ENCODE results near the gene APOBEC3H.

The APOBEC3H gene

DNA sequence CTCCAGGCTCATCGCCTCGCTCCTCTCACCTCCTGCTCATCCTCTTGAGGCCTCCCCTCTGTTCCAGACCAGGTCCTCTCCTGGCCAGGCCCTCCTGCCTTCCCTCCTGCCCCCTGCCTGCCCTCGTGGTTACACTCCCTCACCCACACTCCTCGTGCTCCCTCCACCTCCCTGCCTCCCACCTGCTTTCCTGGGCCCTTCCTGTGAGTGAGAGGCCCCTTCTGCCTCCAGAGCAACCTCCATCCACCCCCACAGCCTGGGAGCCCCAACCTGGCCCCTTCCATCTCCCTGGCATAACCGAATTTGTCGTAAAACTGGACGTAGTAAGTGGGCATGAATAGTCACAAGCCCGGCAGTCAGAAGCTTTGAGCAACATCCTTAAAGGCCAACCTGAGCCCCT, 15.4 kb upstream of the APOBEC3H start:
- no peak overlapping the region for H2AFZ ChIP-seq (ENCODE audit: low read depth, low read length, severe bottlenecking)
- no peaks in the 10 kb centered on the region; the same call in 1 of the 2 replicates for H3K36me3 ChIP-seq (ENCODE audit: low read length)

DNA sequence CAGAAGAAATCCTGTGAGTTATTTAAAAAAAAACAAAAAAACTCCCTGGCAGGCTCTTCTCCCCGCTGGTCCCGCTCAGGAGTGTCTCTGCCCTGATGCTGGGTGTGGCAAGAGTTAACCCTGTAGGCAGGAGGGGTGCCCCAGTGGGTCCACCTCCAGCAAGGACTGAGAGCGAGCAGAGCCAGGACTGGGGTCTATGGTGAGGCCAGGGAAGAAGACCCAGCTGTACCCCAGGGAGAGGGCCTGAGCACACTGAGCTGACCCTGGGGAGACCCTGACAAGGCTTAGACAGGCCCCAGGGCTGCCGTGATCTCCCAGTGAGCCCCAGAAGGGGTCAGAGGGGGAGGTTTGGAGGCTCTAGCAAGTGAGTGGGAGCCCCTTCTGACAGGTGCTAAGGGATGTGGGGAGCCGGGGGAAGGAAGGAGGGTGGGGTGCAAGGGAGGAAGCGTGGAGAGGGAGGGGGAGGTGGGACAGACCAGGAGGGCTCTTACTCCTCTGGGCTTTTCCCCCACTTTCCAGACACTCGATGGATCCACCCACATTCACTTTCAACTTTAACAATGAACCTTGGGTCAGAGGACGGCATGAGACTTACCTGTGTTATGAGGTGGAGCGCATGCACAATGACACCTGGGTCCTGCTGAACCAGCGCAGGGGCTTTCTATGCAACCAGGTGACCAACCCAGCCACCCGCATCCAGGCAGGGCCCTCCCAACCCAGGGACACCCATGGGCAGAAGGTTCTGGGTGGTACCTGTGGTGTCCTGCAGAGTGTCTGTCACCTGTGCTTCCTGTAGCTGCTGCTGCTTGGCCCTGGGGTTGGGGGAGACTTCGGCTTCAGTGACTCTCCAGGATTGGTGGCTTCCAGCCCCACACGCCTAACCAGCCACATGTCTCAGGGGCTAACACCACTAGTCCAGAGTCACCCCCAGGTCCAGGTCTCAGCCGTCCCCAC, 13.6 kb upstream of the APOBEC3H start:
- no peak overlapping the region for H2AFZ ChIP-seq (ENCODE audit: low read depth, low read length, severe bottlenecking)
- H3K9me3 ChIP-seq (ENCODE audit: insufficient read depth, low read length): no peaks in the 10 kb centered on the region
- H3K4me3 ChIP-seq (ENCODE audit: insufficient read depth, low read length, poor library complexity, severe bottlenecking): no peak overlapping the region
- no peak overlapping the region for H3K27ac ChIP-seq (ENCODE audit: low read depth, low read length)
- H3K79me2 ChIP-seq (ENCODE audit: insufficient read depth, low read length): peaks cover 6% of the 10 kb centered on the region; the same call in 1 of the 2 replicates
- no peaks in the 10 kb centered on the region; the same call in 1 of the 2 replicates for H3K36me3 ChIP-seq (ENCODE audit: low read length)
- H3K27me3 ChIP-seq (ENCODE audit: low read length): no peaks in the 10 kb centered on the region
- TF ChIP-seq, protein P1, sequence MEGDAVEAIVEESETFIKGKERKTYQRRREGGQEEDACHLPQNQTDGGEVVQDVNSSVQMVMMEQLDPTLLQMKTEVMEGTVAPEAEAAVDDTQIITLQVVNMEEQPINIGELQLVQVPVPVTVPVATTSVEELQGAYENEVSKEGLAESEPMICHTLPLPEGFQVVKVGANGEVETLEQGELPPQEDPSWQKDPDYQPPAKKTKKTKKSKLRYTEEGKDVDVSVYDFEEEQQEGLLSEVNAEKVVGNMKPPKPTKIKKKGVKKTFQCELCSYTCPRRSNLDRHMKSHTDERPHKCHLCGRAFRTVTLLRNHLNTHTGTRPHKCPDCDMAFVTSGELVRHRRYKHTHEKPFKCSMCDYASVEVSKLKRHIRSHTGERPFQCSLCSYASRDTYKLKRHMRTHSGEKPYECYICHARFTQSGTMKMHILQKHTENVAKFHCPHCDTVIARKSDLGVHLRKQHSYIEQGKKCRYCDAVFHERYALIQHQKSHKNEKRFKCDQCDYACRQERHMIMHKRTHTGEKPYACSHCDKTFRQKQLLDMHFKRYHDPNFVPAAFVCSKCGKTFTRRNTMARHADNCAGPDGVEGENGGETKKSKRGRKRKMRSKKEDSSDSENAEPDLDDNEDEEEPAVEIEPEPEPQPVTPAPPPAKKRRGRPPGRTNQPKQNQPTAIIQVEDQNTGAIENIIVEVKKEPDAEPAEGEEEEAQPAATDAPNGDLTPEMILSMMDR (IDR thresholded peaks at IDR 0.05; ENCODE audit: insufficient read depth, low read length, poor library complexity, severe bottlenecking): no peak
- TF ChIP-seq EZH2phosphoT487 (conservative IDR thresholded peaks at IDR 0.05; ENCODE audit: low read length): no peak
- H3K9me2 ChIP-seq (replicated peaks; ENCODE audit: insufficient read depth, low read length): no peaks in the 10 kb centered on the region
- no peaks in the 10 kb centered on the region for H4K20me1 ChIP-seq (ENCODE audit: low read depth, low read length)
- peaks cover 3% of the 10 kb centered on the region; the same call in 1 of the 2 replicates for H3F3A ChIP-seq (ENCODE audit: insufficient read depth)
- H3K9ac ChIP-seq (ENCODE audit: low read length): no peak overlapping the region
- no peak overlapping the region for H3K4me2 ChIP-seq (ENCODE audit: low read depth, low read length, poor library complexity, severe bottlenecking)

More for the DNA sequence above, 15.4 kb upstream of the APOBEC3H start:
- Histone ChIP-seq H3K9ac (ENCODE audit: low read length) (no peak overlapping the region), H3K9me3 (ENCODE audit: insufficient read depth, low read length) (no peaks in the 10 kb centered on the region), H3K9me2 (replicated peaks; ENCODE audit: insufficient read depth, low read length) (no peaks in the 10 kb centered on the region), H3F3A (ENCODE audit: insufficient read depth) (no peaks in the 10 kb centered on the region), H3K4me3 (ENCODE audit: insufficient read depth, low read length, poor library complexity, severe bottlenecking) (no peak overlapping the region), H3K27me3 (ENCODE audit: low read length) (no peaks in the 10 kb centered on the region), H3K27ac (ENCODE audit: low read depth, low read length) (no peak overlapping the region), H3K4me2 (ENCODE audit: low read depth, low read length, poor library complexity, severe bottlenecking) (no peak overlapping the region), H4K20me1 (ENCODE audit: low read depth, low read length) (no peaks in the 10 kb centered on the region), H3K79me2 (ENCODE audit: insufficient read depth, low read length) (peaks cover 19% of the 10 kb centered on the region)
- no peak for TF ChIP-seq EZH2phosphoT487 (conservative IDR thresholded peaks at IDR 0.05; ENCODE audit: low read length)
- TF ChIP-seq, protein P1 (IDR thresholded peaks at IDR 0.05; ENCODE audit: insufficient read depth, low read length, poor library complexity, severe bottlenecking): no peak

DNA sequence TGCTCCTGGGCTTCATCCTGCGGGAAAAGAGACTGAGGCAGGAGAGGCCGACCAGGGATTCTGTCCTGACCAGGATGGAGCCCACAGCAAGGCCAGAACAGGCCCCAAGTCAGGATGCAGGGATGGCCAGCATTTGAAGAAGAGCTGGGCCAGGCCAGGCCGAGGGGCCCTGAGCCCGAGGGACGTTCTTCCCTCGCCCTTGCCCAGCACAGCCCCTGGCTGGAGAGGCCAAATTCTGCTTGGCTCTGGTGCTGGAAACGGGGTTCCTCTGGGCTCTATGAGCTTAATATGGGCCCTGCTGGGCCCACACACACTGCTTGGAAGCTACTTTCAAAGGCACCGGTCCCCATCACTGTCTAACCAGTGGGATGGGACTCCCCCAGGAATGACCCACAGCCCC, 12.4 kb upstream of the APOBEC3H start:
- H4K20me1 ChIP-seq (ENCODE audit: low read depth, low read length): no peaks in the 10 kb centered on the region
- H3K9me2 ChIP-seq (replicated peaks; ENCODE audit: insufficient read depth, low read length): no peaks in the 10 kb centered on the region
- H3K4me3 ChIP-seq (ENCODE audit: insufficient read depth, low read length, poor library complexity, severe bottlenecking): no peak overlapping the region
- peaks cover 3% of the 10 kb centered on the region; the same call in 1 of the 2 replicates for H3F3A ChIP-seq (ENCODE audit: insufficient read depth)
- no peaks in the 10 kb centered on the region for H3K27me3 ChIP-seq (ENCODE audit: low read length)
- no peak overlapping the region for H3K4me2 ChIP-seq (ENCODE audit: low read depth, low read length, poor library complexity, severe bottlenecking)
- no peaks in the 10 kb centered on the region for H3K9me3 ChIP-seq (ENCODE audit: insufficient read depth, low read length)
- H3K9ac ChIP-seq (ENCODE audit: low read length): no peak overlapping the region
- no peak overlapping the region for H3K27ac ChIP-seq (ENCODE audit: low read depth, low read length)
- H3K36me3 ChIP-seq (ENCODE audit: low read length): no peaks in the 10 kb centered on the region; the same call in 1 of the 2 replicates
- H3K79me2 ChIP-seq (ENCODE audit: insufficient read depth, low read length): no peaks in the 10 kb centered on the region
- TF ChIP-seq EZH2phosphoT487 (conservative IDR thresholded peaks at IDR 0.05; ENCODE audit: low read length): no peak
- TF ChIP-seq, protein P1 (IDR thresholded peaks at IDR 0.05; ENCODE audit: insufficient read depth, low read length, poor library complexity, severe bottlenecking): no peak
- H2AFZ ChIP-seq (ENCODE audit: low read depth, low read length, severe bottlenecking): no peak overlapping the region

All from SU-DHL-6 (cell line).